HEK293 (cell line): ENCODE data around the gene SLC2A4.

Experiments
- CTCF ChIA-PET: fragments of 350-600 bp; formaldehyde crosslinking; extraction: SDS; loops from one replicate; lab custom pipeline; 2021; ENCODE audit warnings: antibody characterized with exemption; lab: Yijun Ruan, JAX
- POLR2A ChIA-PET: fragments of 300-600 bp; formaldehyde crosslinking; extraction: SDS; loops from one replicate; lab custom pipeline; 2020; ENCODE audit warnings: antibody characterized with exemption, inconsistent platforms; lab: Yijun Ruan, JAX
- H3K27ac ChIP-seq: fragments of 200-500 bp; sonication (Bioruptor generic); 2 replicates; pipeline ENCODE4 v1.5.1; 2014; ENCODE audit warnings: low read depth, low read length, control low read depth, inconsistent platforms; ENCODE audit errors: extremely low read depth
- H3K36me3 ChIP-seq, 2 experiments: fragments of 200-500 bp in 1 of 2; sonication (Bioruptor generic) in 1 of 2; 1 replicate in 1 of 2; 2 replicates in 1 of 2; pipeline ENCODE4 v1.5.1; 2014 to 2017; ENCODE audit warnings: inconsistent platforms in 2 of 2, low read length in 2 of 2; ENCODE audit not compliant: control insufficient read depth in 2 of 2, insufficient read depth in 1 of 2
- H3K4me1 ChIP-seq: fragments of 200-500 bp; sonication (Bioruptor generic); 2 replicates; pipeline ENCODE4 v1.5.1; 2014; ENCODE audit warnings: mild to moderate bottlenecking, low read length, inconsistent platforms; ENCODE audit not compliant: control insufficient read depth, insufficient read depth
- H3K4me3 ChIP-seq: 2 replicates; pipeline ENCODE4 v1.5.1; 2011; ENCODE audit warnings: low read depth, mild to moderate bottlenecking, control low read depth, low read length, moderate library complexity
- H3K9me3 ChIP-seq: fragments of 200-500 bp; sonication (Bioruptor generic); 2 replicates; pipeline ENCODE4 v1.5.1; 2014; ENCODE audit warnings: low read depth, low read length, inconsistent platforms; ENCODE audit not compliant: control insufficient read depth, insufficient read depth
- EGR2 ChIP-seq: fragments of 450-650 bp; formaldehyde crosslinking; IDR thresholded peaks from 2 replicates; pipeline ENCODE4 v1.5.1; 2016; ENCODE audit warnings: low read depth, missing biosample characterization, missing genetic modification characterization
- FEZF1 ChIP-seq: fragments of 450-650 bp; formaldehyde crosslinking; IDR thresholded peaks from 2 replicates; pipeline ENCODE4 v1.5.1; 2016; ENCODE audit warnings: missing biosample characterization, missing genetic modification characterization
- GLI4 ChIP-seq: fragments of 450-650 bp; formaldehyde crosslinking; IDR thresholded peaks from 2 replicates; pipeline ENCODE4 v1.5.1; 2016; ENCODE audit warnings: missing biosample characterization, missing genetic modification characterization
- KLF1 ChIP-seq: fragments of 450-650 bp; formaldehyde crosslinking; IDR thresholded peaks from 2 replicates; pipeline ENCODE4 v1.5.1; 2016; ENCODE audit warnings: missing biosample characterization, missing genetic modification characterization
- KLF10 ChIP-seq: fragments of 450-650 bp; IDR thresholded peaks from 2 replicates; pipeline ENCODE4 v1.5.1; 2018; ENCODE audit warnings: missing biosample characterization, mild to moderate bottlenecking, missing genetic modification characterization
- KLF16 ChIP-seq: fragments of 450-650 bp; formaldehyde crosslinking; IDR thresholded peaks from 2 replicates; pipeline ENCODE4 v1.5.1; 2017; ENCODE audit warnings: missing biosample characterization, missing genetic modification characterization
- KLF7 ChIP-seq: fragments of 450-650 bp; formaldehyde crosslinking; IDR thresholded peaks from 2 replicates; pipeline ENCODE4 v1.5.1; 2016; ENCODE audit warnings: missing biosample characterization, missing genetic modification characterization, borderline replicate concordance
- REPIN1 ChIP-seq: fragments of 450-650 bp; formaldehyde crosslinking; IDR thresholded peaks from 2 replicates; pipeline ENCODE4 v1.5.1; 2017; ENCODE audit warnings: missing biosample characterization, missing genetic modification characterization, low read depth
- ZBTB20 ChIP-seq: fragments of 450-650 bp; formaldehyde crosslinking; IDR thresholded peaks from 2 replicates; pipeline ENCODE4 v1.5.1; 2016; ENCODE audit warnings: missing biosample characterization, missing genetic modification characterization
- ZBTB8A ChIP-seq: fragments of 450-650 bp; formaldehyde crosslinking; IDR thresholded peaks from 2 replicates; pipeline ENCODE4 v1.5.1; 2016; ENCODE audit warnings: missing biosample characterization, missing genetic modification characterization
- ZIC2 ChIP-seq: fragments of 450-650 bp; formaldehyde crosslinking; IDR thresholded peaks from 2 replicates; pipeline ENCODE4 v1.5.1; 2016; ENCODE audit warnings: missing biosample characterization, missing genetic modification characterization
- ZNF112 ChIP-seq: fragments of 450-650 bp; formaldehyde crosslinking; IDR thresholded peaks from 2 replicates; pipeline ENCODE4 v1.5.0; 2017; ENCODE audit warnings: missing biosample characterization, missing genetic modification characterization
- ZNF184 ChIP-seq: fragments of 450-650 bp; IDR thresholded peaks from 2 replicates; pipeline ENCODE4 v1.5.1; 2018; ENCODE audit warnings: missing biosample characterization, mild to moderate bottlenecking, missing genetic modification characterization
- ZNF19 ChIP-seq: fragments of 450-650 bp; formaldehyde crosslinking; IDR thresholded peaks from 2 replicates; pipeline ENCODE4; 2016; ENCODE audit warnings: missing biosample characterization, missing genetic modification characterization, low read depth
- ZNF2 ChIP-seq: fragments of 450-650 bp; formaldehyde crosslinking; IDR thresholded peaks from 2 replicates; pipeline ENCODE4 v1.5.1; 2016; ENCODE audit warnings: missing biosample characterization, missing genetic modification characterization
- ZNF292 ChIP-seq: fragments of 450-650 bp; formaldehyde crosslinking; IDR thresholded peaks from 2 replicates; pipeline ENCODE4 v1.5.1; 2016; ENCODE audit warnings: low read depth, missing biosample characterization, missing genetic modification characterization, borderline replicate concordance
- ZNF302 ChIP-seq: fragments of 450-650 bp; formaldehyde crosslinking; IDR thresholded peaks from 2 replicates; pipeline ENCODE4 v1.5.1; 2016; ENCODE audit warnings: missing biosample characterization, missing genetic modification characterization, low read depth
- ZNF335 ChIP-seq: fragments of 450-650 bp; formaldehyde crosslinking; conservative IDR thresholded peaks from 2 replicates; pipeline ENCODE4 v1.5.1; 2016; ENCODE audit warnings: missing biosample characterization, missing genetic modification characterization
- ZNF548 ChIP-seq: fragments of 450-650 bp; formaldehyde crosslinking; IDR thresholded peaks from 2 replicates; pipeline ENCODE4 v1.5.1; 2016; ENCODE audit warnings: missing biosample characterization, missing genetic modification characterization
- ZNF621 ChIP-seq: fragments of 450-650 bp; formaldehyde crosslinking; IDR thresholded peaks from 2 replicates; pipeline ENCODE4 v1.5.1; 2017; ENCODE audit warnings: missing biosample characterization, missing genetic modification characterization
- ZNF660 ChIP-seq: fragments of 450-650 bp; IDR thresholded peaks from 2 replicates; pipeline ENCODE4 v1.5.1; 2018; ENCODE audit warnings: missing biosample characterization, mild to moderate bottlenecking, missing genetic modification characterization
- ZNF777 ChIP-seq: fragments of 450-650 bp; formaldehyde crosslinking; IDR thresholded peaks from 2 replicates; pipeline ENCODE4 v1.5.1; 2017; ENCODE audit warnings: missing biosample characterization, missing genetic modification characterization, borderline replicate concordance
- TF ChIP-seq, protein P1 (sequence below): fragments of 450-650 bp; formaldehyde crosslinking; IDR thresholded peaks from 2 replicates; pipeline ENCODE4 v1.5.1; 2017; ENCODE audit warnings: missing biosample characterization, missing genetic modification characterization
- TF ChIP-seq, protein P2 (sequence below): fragments of 450-650 bp; formaldehyde crosslinking; IDR thresholded peaks from 2 replicates; pipeline ENCODE4 v1.5.1; 2017; ENCODE audit warnings: missing biosample characterization, missing genetic modification characterization
- TF ChIP-seq, protein P3 (sequence below): fragments of 450-650 bp; formaldehyde crosslinking; IDR thresholded peaks from 2 replicates; pipeline ENCODE4 v1.5.1; 2017; ENCODE audit warnings: missing biosample characterization, missing genetic modification characterization
- TF ChIP-seq, protein P4 (sequence below): fragments of 450-650 bp; formaldehyde crosslinking; optimal IDR thresholded peaks from 2 replicates; pipeline ENCODE3; 2016; ENCODE audit warnings: missing biosample characterization, mild to moderate bottlenecking, missing genetic modification characterization
- TF ChIP-seq, protein P5 (sequence below): fragments of 450-650 bp; formaldehyde crosslinking; IDR thresholded peaks from 2 replicates; pipeline ENCODE4 v1.5.1; 2016; ENCODE audit warnings: missing biosample characterization, missing genetic modification characterization
- TF ChIP-seq, protein P6 (sequence below): fragments of 450-650 bp; formaldehyde crosslinking; IDR thresholded peaks from 2 replicates; pipeline ENCODE4 v1.5.1; 2016; ENCODE audit warnings: missing biosample characterization, missing genetic modification characterization, borderline replicate concordance

SLC2A4 gene

DNA sequence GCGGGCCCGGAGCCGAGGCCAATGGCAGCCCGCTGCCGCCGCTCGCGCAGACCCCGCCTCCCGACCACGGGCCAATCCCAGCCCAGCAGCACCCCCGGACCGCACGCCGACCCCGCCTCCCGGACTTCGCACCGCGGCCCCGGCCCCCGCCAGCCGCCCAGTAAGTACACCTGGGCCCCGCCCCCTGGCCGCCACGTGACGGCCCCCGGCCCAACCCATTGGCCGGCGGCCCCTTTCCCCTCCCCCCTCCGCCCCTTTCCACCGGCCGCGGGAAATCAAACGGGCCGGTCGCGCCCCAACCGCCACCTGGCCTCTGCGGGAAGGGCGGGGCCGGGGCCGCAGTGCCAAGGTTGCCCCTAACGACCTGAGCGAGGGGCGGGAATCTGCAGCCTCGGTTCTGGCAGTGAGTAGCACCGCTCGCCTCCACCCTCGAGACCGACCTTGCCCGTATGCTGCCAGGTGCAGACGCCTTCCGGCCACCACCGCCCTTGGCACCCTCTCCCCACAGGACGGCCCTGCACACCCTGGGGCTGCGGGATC lies 13.2 kb downstream of the SLC2A4 start, which contains the start of gene YBX2:
Gene YBX2 (minus strand): TSS at position 26 of the 540 bp plus-strand sequence. CDS start 139 bp downstream, outside the sequence.
- Histone ChIP-seq H3K4me3 (peak within 1 kb of the TSS; percentile 6; the same call in 1 of the 2 replicates), H3K36me3 (no peaks in the 10 kb centered on the region), H3K9me3 (no peaks in the 10 kb centered on the region), H3K27ac (peak within 1 kb of the TSS; percentile 37; the same call in 1 of the 2 replicates), H3K4me1 (peaks cover 6% of the 10 kb centered on the region; the same call in 1 of the 2 replicates)
- ChIA-PET CTCF (no interaction called here), POLR2A (no interaction called here)
- TF ChIP-seq, protein P1, sequence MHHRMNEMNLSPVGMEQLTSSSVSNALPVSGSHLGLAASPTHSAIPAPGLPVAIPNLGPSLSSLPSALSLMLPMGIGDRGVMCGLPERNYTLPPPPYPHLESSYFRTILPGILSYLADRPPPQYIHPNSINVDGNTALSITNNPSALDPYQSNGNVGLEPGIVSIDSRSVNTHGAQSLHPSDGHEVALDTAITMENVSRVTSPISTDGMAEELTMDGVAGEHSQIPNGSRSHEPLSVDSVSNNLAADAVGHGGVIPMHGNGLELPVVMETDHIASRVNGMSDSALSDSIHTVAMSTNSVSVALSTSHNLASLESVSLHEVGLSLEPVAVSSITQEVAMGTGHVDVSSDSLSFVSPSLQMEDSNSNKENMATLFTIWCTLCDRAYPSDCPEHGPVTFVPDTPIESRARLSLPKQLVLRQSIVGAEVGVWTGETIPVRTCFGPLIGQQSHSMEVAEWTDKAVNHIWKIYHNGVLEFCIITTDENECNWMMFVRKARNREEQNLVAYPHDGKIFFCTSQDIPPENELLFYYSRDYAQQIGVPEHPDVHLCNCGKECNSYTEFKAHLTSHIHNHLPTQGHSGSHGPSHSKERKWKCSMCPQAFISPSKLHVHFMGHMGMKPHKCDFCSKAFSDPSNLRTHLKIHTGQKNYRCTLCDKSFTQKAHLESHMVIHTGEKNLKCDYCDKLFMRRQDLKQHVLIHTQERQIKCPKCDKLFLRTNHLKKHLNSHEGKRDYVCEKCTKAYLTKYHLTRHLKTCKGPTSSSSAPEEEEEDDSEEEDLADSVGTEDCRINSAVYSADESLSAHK (tag by site-specific recombination): no peak
- no peak for TF ChIP-seq ZNF292 (tag by site-specific recombination)
- peak; percentile 77 for TF ChIP-seq KLF1
- no peak for TF ChIP-seq REPIN1 (tag by site-specific recombination)
- TF ChIP-seq, protein P2, sequence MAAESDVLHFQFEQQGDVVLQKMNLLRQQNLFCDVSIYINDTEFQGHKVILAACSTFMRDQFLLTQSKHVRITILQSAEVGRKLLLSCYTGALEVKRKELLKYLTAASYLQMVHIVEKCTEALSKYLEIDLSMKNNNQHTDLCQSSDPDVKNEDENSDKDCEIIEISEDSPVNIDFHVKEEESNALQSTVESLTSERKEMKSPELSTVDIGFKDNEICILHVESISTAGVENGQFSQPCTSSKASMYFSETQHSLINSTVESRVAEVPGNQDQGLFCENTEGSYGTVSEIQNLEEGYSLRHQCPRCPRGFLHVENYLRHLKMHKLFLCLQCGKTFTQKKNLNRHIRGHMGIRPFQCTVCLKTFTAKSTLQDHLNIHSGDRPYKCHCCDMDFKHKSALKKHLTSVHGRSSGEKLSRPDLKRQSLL (tag by site-specific recombination): no peak
- TF ChIP-seq, protein P3, sequence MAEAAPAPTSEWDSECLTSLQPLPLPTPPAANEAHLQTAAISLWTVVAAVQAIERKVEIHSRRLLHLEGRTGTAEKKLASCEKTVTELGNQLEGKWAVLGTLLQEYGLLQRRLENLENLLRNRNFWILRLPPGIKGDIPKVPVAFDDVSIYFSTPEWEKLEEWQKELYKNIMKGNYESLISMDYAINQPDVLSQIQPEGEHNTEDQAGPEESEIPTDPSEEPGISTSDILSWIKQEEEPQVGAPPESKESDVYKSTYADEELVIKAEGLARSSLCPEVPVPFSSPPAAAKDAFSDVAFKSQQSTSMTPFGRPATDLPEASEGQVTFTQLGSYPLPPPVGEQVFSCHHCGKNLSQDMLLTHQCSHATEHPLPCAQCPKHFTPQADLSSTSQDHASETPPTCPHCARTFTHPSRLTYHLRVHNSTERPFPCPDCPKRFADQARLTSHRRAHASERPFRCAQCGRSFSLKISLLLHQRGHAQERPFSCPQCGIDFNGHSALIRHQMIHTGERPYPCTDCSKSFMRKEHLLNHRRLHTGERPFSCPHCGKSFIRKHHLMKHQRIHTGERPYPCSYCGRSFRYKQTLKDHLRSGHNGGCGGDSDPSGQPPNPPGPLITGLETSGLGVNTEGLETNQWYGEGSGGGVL (tag by site-specific recombination): no peak
- no peak for TF ChIP-seq ZBTB8A (tag by site-specific recombination)
- no peak for TF ChIP-seq ZNF184 (tag by site-specific recombination)
- peak; percentile 54 for TF ChIP-seq ZNF335 (tag by site-specific recombination)
- TF ChIP-seq KLF16 (tag by site-specific recombination): peak; percentile 58
- no peak for TF ChIP-seq EGR2
- no peak for TF ChIP-seq GLI4 (tag by site-specific recombination)
- 0 out of 2 replicates have a peak, but pooled peaks have one; percentile 16 for TF ChIP-seq ZBTB20
- no peak for TF ChIP-seq ZNF621 (tag by site-specific recombination)
- no peak for TF ChIP-seq KLF10 (tag by site-specific recombination)
- TF ChIP-seq KLF7 (tag by site-specific recombination): 0 out of 2 replicates have a peak, but pooled peaks have one; percentile 48
- no peak for TF ChIP-seq ZNF2 (tag by site-specific recombination)
- TF ChIP-seq, protein P4, sequence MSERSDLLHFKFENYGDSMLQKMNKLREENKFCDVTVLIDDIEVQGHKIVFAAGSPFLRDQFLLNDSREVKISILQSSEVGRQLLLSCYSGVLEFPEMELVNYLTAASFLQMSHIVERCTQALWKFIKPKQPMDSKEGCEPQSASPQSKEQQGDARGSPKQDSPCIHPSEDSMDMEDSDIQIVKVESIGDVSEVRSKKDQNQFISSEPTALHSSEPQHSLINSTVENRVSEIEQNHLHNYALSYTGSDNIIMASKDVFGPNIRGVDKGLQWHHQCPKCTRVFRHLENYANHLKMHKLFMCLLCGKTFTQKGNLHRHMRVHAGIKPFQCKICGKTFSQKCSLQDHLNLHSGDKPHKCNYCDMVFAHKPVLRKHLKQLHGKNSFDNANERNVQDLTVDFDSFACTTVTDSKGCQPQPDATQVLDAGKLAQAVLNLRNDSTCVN (tag by site-specific recombination): no peak
- TF ChIP-seq, protein P5, sequence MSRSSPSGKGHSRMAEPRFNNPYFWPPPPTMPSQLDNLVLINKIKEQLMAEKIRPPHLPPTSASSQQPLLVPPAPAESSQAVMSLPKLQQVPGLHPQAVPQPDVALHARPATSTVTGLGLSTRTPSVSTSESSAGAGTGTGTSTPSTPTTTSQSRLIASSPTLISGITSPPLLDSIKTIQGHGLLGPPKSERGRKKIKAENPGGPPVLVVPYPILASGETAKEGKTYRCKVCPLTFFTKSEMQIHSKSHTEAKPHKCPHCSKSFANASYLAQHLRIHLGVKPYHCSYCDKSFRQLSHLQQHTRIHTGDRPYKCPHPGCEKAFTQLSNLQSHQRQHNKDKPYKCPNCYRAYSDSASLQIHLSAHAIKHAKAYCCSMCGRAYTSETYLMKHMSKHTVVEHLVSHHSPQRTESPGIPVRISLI (tag by site-specific recombination): no peak
- no peak for TF ChIP-seq ZNF302 (tag by site-specific recombination)
- TF ChIP-seq ZNF777: no peak
- TF ChIP-seq ZNF112 (tag by site-specific recombination): no peak
- no peak for TF ChIP-seq ZIC2 (tag by site-specific recombination)
- TF ChIP-seq, protein P6, sequence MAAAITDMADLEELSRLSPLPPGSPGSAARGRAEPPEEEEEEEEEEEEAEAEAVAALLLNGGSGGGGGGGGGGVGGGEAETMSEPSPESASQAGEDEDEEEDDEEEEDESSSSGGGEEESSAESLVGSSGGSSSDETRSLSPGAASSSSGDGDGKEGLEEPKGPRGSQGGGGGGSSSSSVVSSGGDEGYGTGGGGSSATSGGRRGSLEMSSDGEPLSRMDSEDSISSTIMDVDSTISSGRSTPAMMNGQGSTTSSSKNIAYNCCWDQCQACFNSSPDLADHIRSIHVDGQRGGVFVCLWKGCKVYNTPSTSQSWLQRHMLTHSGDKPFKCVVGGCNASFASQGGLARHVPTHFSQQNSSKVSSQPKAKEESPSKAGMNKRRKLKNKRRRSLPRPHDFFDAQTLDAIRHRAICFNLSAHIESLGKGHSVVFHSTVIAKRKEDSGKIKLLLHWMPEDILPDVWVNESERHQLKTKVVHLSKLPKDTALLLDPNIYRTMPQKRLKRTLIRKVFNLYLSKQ (tag by site-specific recombination): no peak
- no peak for TF ChIP-seq FEZF1 (tag by site-specific recombination)
- no peak for TF ChIP-seq ZNF660 (tag by site-specific recombination)
- TF ChIP-seq ZNF548 (tag by site-specific recombination): no peak
- no peak for TF ChIP-seq ZNF19 (tag by site-specific recombination)
